Transverse colon (tissue), 4 donors: ENCODE data around the gene RDH16. TPM values are rescaled to one million over a fixed set of nuclear protein-coding genes. Genes with fewer than 3 reads are reported as not detected.

ENCODE experiments used
- DNase-seq: peaks from one replicate; pipeline ENCODE4 v3.0.0-alpha.2; 2019
- H3K27ac ChIP-seq, 4 donors: fragments of 200-600 bp; sonication (generic); 2 replicates each; pipeline ENCODE4 v1.5.1; 2016 to 2018; ENCODE audit warnings: inconsistent platforms in 4 of 4
- H3K27me3 ChIP-seq: fragments of 200-600 bp; sonication (generic); 2 replicates; pipeline ENCODE4 v1.5.1; 2017; ENCODE audit warnings: inconsistent platforms
- H3K36me3 ChIP-seq, 4 donors: fragments of 200-600 bp; sonication (generic); 2 replicates each; pipeline ENCODE4 v1.5.1; 2017 to 2019; ENCODE audit warnings: inconsistent platforms in 4 of 4
- H3K4me1 ChIP-seq, 4 donors: fragments of 200-600 bp; sonication (generic); 2 replicates each; pipeline ENCODE4 v1.5.1; 2017 to 2020; ENCODE audit warnings: inconsistent platforms in 4 of 4
- H3K4me3 ChIP-seq, 4 donors: fragments of 200-600 bp; sonication (generic); 1 replicate in 1 of 4; 2 replicates in 3 of 4; pipeline versions ENCODE4 v1.5.1 to v1.6.1; 2017 to 2019; ENCODE audit warnings: inconsistent platforms in 4 of 4
- H3K9me3 ChIP-seq, 2 donors: fragments of 200-600 bp; sonication (generic); 2 replicates each; pipeline ENCODE4 v1.5.1; 2017 to 2019; ENCODE audit warnings: inconsistent platforms in 2 of 2
- EP300 ChIP-seq: sonication (generic); formaldehyde crosslinking; IDR thresholded peaks from one replicate; pipeline ENCODE4 v1.6.1; 2017; ENCODE audit warnings: antibody characterized with exemption, low read depth
- POLR2A ChIP-seq: fragments of 450-650 bp; IDR thresholded peaks from one replicate; pipeline ENCODE4 v1.6.1; 2016; ENCODE audit warnings: antibody characterized with exemption, mild to moderate bottlenecking, moderate library complexity
- POLR2AphosphoS5 ChIP-seq, 3 donors: sonication (generic); formaldehyde crosslinking; IDR thresholded peaks; one replicate each; pipeline ENCODE4 v1.6.1; 2016; ENCODE audit warnings: antibody characterized with exemption in 3 of 3
- WGBS, 2 donors: methylation state at CpG; one replicate each; pipeline ENCODE4 v1.1.5; 2018; ENCODE audit warnings: low coverage in 1 of 2; 5-methylcytosine and 5-hydroxymethylcytosine counted together
- in situ Hi-C, 4 donors: fragments of 200-750 bp; cut with MboI; loops; one replicate each; pipeline versions ENCODE4 v1.15.0 to v1.15.1; 2017; ENCODE audit warnings: low sequenced_read_pairs in 3 of 4, low pct_ligation_motif_present in 1 of 4, low pct_unique_long_range_greater_than_20kb in 1 of 4
- intact Hi-C: fragments of 100-400 bp; cut with DNase I; formaldehyde crosslinking; loops from one replicate; pipeline ENCODE4 v1.15.1; 2023; ENCODE audit warnings: low total_unique reads
- total RNA-seq, 4 donors: library from RNA; depleted of rRNA; stranded (reverse); fragments of >200 nt; gene quantifications; one replicate each; pipeline ENCODE4 v1.1.0, GENCODE V29; 2016
- TF ChIP-seq, protein P1 (sequence below), 5 experiments: fragments of 200-600 bp in 3 of 5; fragments of 450-650 bp in 2 of 5; sonication (generic) in 3 of 5; IDR thresholded peaks; 1 replicate in 2 of 5; 2 replicates in 3 of 5; pipeline ENCODE4 v1.5.1; 2016 to 2017; ENCODE audit warnings: antibody characterized with exemption in 5 of 5, inconsistent platforms in 3 of 5, mild to moderate bottlenecking in 2 of 5, moderate library complexity in 1 of 5

Gene RDH16
- total RNA-seq, 4 donors from 2014 or later = 0.48 to 0.55 TPM; not detected in 2

DNA sequence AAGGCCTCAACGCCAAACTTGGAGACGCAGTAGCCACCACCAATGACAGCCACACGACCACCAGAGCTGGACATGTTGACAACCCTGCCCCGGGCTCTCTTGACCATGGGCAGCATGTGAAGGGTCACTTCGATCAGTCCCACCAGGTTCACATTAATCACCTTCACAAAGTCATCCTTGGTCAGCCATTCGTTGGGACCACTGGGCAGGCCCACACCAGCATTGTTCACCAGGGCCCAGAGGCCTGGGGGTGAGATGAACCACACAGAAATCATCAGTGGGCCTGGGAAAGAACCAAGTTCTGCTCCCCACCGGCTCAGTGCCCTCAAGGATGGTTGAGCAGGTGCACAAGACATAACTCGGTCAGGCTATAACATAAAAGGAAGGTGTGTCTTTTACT is 27.2 kb downstream of the RDH16 start:
- H3K27me3 ChIP-seq = no peaks in the 10 kb centered on the region
- WGBS, 2 donors = 87% methylated on average over 7 of the region's 8 CpGs; no CpG with 5 or more reads in 1 of the 2 donors
- no peaks in the 10 kb centered on the region for H3K9me3 ChIP-seq
- no peak overlapping the region for H3K4me3 ChIP-seq
- in situ Hi-C loops (no loop called here), intact Hi-C loops (no loop called here)
- no peak overlapping the region for H3K27ac ChIP-seq
- peaks cover 0 to 11% (median 0%) of the 10 kb centered on the region in 4 donors for H3K4me1 ChIP-seq
- no peak for DNase-seq
- no peaks in the 10 kb centered on the region for H3K36me3 ChIP-seq
- no peak for TF ChIP-seq POLR2AphosphoS5 (IDR thresholded peaks at IDR 0.05)
- no peak for TF ChIP-seq EP300
- TF ChIP-seq, protein P1, sequence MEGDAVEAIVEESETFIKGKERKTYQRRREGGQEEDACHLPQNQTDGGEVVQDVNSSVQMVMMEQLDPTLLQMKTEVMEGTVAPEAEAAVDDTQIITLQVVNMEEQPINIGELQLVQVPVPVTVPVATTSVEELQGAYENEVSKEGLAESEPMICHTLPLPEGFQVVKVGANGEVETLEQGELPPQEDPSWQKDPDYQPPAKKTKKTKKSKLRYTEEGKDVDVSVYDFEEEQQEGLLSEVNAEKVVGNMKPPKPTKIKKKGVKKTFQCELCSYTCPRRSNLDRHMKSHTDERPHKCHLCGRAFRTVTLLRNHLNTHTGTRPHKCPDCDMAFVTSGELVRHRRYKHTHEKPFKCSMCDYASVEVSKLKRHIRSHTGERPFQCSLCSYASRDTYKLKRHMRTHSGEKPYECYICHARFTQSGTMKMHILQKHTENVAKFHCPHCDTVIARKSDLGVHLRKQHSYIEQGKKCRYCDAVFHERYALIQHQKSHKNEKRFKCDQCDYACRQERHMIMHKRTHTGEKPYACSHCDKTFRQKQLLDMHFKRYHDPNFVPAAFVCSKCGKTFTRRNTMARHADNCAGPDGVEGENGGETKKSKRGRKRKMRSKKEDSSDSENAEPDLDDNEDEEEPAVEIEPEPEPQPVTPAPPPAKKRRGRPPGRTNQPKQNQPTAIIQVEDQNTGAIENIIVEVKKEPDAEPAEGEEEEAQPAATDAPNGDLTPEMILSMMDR (IDR thresholded peaks at IDR 0.05) = no peak
- no peak for TF ChIP-seq POLR2A

DNA sequence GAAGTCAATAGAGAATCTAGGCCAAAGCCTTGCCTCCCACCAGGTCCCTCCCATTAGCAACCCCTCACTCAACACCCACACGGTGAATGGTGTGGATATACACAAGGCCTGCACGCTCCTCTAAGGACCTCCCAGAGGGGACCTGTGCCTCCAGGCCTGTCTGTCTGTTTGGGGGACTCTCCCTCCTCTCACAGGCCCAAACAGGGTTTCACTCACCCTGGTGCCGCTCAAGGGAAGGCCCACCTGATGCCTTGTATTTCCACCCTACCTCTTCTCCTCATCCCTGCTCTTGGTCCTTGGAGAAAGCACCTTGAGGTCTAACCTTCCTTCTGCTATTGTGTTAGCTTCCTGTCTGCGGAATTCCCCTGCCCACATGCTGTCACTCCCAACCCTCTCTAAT is 27.6 kb downstream of the RDH16 start:
- in situ Hi-C loops (no loop called here), intact Hi-C loops (no loop called here)

DNA sequence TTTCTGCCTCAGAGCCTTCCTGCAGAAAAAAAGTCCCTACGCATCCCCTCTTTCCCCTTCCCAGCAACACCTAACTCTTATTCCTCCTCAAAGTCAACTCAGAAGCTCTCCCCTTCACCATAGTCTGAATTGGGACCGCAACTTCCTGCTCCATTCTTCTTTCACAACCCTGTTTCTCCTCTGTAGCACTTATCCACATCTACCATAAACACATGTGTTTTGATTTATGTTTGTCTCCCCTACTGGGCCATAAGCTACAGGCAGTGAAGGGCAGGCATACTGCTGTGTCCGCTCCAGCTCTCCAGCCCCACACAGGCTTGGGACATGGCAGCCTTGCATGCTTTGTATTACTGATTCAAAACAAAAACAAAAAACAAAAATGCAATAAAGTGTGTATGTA is 29.1 kb downstream of the RDH16 start:
- Histone ChIP-seq H3K27me3 (no peaks in the 10 kb centered on the region), H3K4me3 (no peak overlapping the region), H3K4me1 (peaks cover 0 to 11% (median 0%) of the 10 kb centered on the region in 4 donors), H3K27ac (no peak overlapping the region), H3K36me3 (no peaks in the 10 kb centered on the region), H3K9me3 (no peaks in the 10 kb centered on the region)
- WGBS, 2 donors = 54 to 69% methylated on average over 3 of the region's 3 CpGs
- TF ChIP-seq POLR2A (no peak), POLR2AphosphoS5 (IDR thresholded peaks at IDR 0.05) (no peak), EP300 (no peak)
- TF ChIP-seq, protein P1 (IDR thresholded peaks at IDR 0.05) = no peak
- intact Hi-C loops = no loop called here
- in situ Hi-C loops = no loop called here
- no peak for DNase-seq

More for the DNA sequence above, 27.6 kb downstream of the RDH16 start:
- Histone ChIP-seq H3K9me3 (no peaks in the 10 kb centered on the region), H3K4me3 (no peak overlapping the region), H3K4me1 (peaks cover 0 to 11% (median 0%) of the 10 kb centered on the region in 4 donors), H3K27me3 (no peaks in the 10 kb centered on the region), H3K36me3 (no peaks in the 10 kb centered on the region), H3K27ac (no peak overlapping the region)
- TF ChIP-seq EP300 (no peak), POLR2A (no peak), POLR2AphosphoS5 (IDR thresholded peaks at IDR 0.05) (no peak)
- TF ChIP-seq, protein P1 (IDR thresholded peaks at IDR 0.05) = no peak
- no peak for DNase-seq
- 95% methylated on average over 4 of the region's 4 CpGs; no CpG with 5 or more reads in 1 of the 2 donors for WGBS, 2 donors

DNA sequence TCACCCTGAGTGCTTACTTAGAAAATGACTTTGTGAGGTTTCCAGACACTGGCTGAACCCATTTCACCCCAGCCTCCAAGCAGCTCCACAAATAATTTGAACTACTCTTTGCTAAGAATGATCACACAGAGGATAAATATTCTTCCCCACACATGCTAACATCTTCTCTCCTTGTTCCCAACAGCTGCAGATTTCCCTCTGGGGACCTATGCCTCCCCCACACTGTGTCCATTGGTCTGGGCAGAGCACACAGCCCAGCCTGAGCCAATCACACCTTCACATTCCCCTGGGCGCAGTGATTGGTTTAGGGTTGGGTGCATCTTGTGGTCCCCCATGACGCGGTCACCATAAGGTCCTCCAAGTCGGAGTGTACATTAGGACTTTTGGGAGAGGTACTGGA is 30.1 kb downstream of the RDH16 start:
- Histone ChIP-seq H3K27ac (no peak overlapping the region), H3K4me3 (no peak overlapping the region), H3K9me3 (no peaks in the 10 kb centered on the region), H3K27me3 (no peaks in the 10 kb centered on the region), H3K4me1 (peaks cover 0 to 10% (median 0%) of the 10 kb centered on the region in 4 donors), H3K36me3 (no peaks in the 10 kb centered on the region)
- TF ChIP-seq, protein P1 (IDR thresholded peaks at IDR 0.05) = no peak
- TF ChIP-seq EP300 (no peak), POLR2A (no peak), POLR2AphosphoS5 (IDR thresholded peaks at IDR 0.05) (no peak)
- 84% methylated on average over 4 of the region's 4 CpGs; no CpG with 5 or more reads in 1 of the 2 donors for WGBS, 2 donors
- intact Hi-C loops (no loop called here), in situ Hi-C loops (no loop called here)
- DNase-seq = no peak
